Right ventricle myocardium inferior (tissue), 1 donor: ENCODE measurements around the gene PROSER2. TPM values are rescaled to one million over a fixed set of nuclear protein-coding genes. Genes with fewer than 3 reads are reported as not detected.

Experiments used
- ATAC-seq: fragments of 200-7000 bp; cut with Tn5 transposase; one replicate; pipeline ENCODE4 v1.9.1; 2020; ENCODE audit warnings: mild to moderate bottlenecking, moderate library complexity
- DNase-seq: peaks from one replicate; pipeline ENCODE4 v3.0.0; 2021; ENCODE audit errors: missing footprints
- intact Hi-C: fragments of 100-400 bp; cut with DNase I; formaldehyde crosslinking; loops from one replicate; pipeline ENCODE4 v1.11.0; 2022
- total RNA-seq: library from RNA; stranded (reverse); fragmentation: NEBNext Ultra II Directional; extraction: Animal tissue kit (Norgen Biotek cat#: 25700); gene quantifications from one replicate; pipeline ENCODE4 v1.2.1, GENCODE V29; 2021
- donor health status: DM: no; HTN: yes; CAD: no; lungs with severe emphysema.

Gene PROSER2
- total RNA-seq, 1 donor from 2014 or later: 1.2 TPM

DNA sequence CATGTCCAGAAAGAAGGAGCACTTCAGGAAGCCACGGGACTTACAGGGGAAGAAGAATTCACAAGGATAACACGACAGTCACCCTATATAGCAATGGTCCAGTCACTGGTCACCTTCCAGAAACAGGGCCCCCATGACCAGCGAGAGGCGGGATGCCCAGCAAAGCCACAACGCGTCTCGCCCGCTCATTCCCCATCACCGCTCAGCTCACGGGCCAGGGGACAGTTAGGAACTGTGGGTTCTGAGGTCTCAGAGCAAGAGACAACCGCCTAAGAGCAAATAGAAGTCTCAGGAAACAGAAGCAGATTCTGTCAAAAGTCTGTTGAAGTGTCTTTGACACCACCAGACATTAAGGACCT lies 71.9 kb downstream of the PROSER2 start:
- no peak for DNase-seq
- intact Hi-C loops: no loop called here
- no peak for ATAC-seq

DNA sequence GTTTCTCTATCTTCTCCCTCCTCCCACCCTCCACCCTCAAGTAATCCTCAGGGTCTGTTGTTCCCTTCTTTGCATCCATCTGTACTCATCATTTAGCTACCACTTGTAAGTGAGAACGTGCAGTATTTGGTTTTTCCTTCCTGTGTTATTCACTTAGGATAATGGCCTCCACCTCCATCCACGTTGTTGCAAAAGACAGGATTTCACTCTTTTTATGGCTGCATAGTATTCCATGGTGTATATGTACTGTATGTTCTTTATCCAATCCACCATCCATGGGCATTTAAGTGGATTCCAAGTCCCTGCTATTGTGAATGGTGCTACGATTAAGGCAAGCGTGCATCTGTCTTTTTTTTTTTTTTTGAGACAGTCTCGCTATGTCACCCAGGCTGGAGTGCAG lies 72.4 kb downstream of the PROSER2 start:
- intact Hi-C loops: no loop called here
- ATAC-seq: no peak
- DNase-seq: no peak

DNA sequence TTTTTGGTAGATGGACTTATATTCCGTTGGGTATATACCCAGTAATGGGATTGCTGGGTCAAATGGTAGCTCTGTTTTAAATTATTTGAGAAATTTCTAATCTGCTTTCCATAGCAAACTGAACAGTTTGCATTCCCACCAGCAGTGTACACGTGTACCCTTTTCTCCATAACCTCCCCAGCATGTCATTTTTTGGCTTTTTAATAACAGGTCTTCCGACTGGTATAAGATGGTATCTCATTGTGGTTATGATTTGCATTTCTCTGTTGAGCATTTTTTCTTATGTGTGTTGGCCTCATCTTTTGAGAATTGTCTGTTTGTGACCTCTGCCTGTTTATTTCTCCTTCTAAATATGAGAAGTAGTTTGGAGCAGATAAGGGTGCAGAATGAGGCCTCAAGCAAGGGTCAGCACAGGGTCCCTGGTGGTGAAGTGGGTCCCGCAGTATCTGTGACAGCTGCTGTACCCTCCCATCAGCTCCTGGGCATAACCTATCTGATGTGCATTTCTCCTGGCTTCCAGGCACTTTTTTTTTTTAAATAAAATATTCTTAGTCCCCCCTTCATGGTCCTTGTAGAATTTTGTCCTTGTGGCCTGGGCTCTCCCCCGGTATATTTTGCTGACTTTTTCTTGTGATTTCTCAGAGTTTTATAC lies 73.5 kb downstream of the PROSER2 start:
- DNase-seq: no peak
- ATAC-seq: no peak
- intact Hi-C loops: no loop called here

DNA sequence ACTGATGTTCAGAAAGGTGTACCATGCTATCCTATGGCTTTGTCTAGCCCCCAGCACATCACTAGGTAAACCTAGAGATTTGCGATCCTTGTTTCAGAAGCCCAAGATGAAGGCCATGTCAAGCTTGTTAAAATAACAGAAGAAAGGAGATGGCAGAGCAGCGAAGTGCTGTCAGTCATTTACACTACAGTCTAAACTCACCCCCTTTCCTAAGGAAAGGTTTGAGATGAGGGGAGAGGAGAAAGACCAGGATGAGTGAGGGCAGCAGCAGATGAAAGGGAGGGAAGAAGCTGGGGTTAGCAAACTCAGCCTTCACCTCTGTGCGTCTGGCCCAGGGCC lies 74.8 kb downstream of the PROSER2 start:
- no peak for ATAC-seq
- intact Hi-C loops: no loop called here
- DNase-seq: no peak

DNA sequence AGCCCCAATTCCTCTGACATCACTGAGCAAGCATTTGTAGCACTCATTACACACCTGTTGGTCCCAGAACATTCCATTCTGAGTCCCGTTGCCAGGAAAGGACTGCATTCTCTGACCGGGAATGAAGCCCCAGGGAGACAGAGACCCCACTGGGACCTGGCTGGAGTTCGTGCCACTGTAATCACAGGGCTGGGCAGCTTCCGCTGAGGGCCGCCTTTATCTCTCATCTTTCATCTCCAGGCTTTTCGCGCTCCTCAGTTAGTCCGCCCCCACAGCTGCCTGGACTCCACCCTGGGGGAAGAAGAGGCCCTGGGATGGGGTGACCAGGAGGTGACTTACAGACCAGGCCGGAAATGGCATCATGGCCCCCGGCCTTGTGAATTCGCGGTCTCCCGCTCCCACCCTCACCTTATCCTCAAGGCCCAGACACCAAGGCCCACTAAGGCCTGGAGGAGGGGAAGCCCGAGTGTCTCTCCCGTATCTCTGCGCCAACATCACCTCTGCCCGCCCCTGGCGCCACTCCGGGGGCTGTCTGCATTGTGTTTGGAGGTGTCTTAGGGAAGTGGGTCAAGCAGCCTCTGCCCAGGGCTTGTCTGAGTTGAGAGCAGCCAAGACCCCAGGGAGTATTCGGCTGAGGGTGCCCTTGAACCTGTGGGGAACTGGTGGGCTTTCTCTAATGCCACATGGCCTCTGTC lies 75.4 kb downstream of the PROSER2 start:
- no peak for DNase-seq
- intact Hi-C loops: no loop called here
- no peak for ATAC-seq

DNA sequence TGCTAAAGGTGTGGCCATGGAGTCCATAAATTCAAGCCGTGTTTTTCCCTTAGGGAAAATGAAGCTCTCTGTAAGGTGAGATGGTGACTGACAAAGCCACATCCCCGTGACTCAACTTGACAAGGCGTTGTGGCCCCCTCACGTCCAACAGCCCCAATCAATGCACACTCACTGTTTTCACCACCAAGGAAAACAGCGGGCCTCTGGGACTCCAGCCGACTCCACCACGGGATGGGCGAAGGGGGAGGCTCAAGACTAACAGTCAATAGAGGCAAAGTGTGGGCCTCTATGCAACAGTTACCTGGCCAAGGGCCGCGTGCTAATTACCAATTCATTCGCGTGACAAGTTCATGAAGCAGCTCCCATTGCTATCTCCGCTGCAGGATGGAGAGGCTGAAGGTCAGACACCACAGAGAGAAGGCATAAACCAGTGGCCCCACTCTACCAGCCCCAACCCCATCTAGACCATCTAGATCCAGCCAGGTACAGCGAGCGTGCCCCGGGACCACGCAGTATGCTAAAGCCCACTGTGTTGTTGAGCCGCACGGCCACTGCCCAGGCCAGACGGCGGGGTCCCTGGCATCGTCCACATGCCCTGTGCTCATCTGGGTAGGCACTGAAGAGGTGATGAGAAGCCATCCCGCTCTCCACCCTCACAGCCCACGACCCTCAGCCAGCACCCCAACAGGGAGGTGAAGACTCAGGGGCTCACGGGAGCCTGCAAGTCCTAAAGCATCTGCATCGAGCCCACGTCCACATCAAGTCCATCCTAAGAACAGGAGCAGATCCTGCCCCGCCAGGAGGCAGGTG lies 76.1 kb downstream of the PROSER2 start:
- intact Hi-C loops: no loop called here
- ATAC-seq (no peak), DNase-seq (no peak)

DNA sequence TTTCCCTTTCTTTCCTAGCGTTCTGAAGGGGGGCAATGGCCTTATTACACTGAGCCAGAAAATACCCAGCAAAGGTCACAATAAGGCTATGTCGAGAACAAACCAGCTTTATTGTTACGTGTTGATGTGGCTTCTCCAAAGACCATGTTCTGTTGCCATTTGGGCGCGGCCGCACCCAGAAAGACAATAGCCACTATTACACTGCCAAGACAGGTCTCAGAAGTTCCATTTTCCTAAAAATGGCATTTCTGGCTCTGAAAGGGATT lies 77.8 kb downstream of the PROSER2 start:
- DNase-seq (peak; percentile 23), ATAC-seq (no peak)
- intact Hi-C loops: no loop called here

DNA sequence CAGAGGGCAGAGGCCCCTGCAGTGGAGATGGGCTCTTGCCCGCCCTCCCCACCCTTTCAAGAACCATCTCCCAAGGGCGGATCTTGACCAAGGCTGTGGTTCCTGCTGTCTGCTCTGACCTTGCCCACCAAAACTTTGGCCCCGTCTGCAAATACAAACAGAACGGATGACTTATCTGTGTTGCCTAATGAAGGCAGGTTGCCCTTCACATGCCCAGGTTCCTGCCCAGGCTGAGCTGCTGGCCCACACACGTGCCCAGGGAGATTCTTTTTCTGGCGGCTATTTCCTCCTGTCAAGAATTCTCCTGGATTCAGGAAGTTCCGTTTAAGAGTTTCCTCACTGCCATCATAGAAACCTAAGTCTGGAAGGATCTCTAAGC lies 78.3 kb downstream of the PROSER2 start:
- DNase-seq (no peak), ATAC-seq (no peak)
- intact Hi-C loops: no loop called here

DNA sequence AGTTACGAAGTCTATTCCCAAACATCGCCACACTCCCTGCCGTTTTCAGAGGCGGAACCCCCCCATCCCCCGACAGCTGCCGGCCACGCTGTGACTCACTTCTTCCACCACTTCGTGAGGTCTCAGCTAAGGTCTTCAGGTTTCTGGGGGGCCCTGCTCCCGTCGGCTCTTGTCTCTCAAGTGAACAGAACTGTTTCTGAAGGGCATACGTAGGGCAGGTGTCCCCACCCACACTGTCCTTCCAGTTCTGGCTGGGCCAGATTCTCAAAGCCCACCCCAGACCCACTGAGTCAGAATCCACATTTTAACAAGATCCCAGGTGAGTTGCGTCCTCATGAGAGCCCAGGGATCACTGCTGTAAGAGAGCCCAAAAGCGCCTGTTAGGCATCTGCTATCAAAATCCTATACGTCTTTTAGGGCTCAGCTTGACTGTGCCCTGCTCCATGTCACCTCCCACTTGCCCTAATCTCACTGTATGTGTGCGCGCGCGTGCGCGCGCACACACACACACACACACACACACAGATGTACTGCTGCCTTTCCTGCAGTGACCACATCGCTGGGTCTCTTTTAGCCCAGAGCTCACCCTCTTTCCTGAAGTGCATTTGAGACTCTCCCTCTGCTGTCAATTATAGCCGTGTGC lies 78.8 kb downstream of the PROSER2 start:
- ATAC-seq (no peak), DNase-seq (no peak)
- intact Hi-C loops: no loop called here

DNA sequence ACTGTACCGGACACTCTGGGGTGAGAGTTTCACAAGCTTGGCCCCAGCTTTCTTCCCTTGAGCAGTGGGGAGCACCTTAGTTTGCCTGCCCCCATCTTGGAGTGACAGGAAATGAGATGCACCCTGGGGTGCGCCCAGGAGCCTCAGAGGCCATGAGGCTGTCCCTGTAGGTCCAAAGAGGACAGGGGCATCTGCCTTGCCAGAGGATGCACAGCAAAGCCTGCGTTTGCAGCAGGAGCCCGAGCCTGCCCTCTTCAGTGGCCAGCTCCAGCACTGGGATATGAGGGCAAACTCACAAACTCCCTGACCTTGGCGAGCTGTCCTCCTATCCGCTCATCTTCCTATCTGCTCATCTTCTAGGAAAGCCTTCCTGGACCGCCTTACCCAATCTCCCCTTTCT lies 79.5 kb downstream of the PROSER2 start:
- DNase-seq: no peak
- intact Hi-C loops: no loop called here

DNA sequence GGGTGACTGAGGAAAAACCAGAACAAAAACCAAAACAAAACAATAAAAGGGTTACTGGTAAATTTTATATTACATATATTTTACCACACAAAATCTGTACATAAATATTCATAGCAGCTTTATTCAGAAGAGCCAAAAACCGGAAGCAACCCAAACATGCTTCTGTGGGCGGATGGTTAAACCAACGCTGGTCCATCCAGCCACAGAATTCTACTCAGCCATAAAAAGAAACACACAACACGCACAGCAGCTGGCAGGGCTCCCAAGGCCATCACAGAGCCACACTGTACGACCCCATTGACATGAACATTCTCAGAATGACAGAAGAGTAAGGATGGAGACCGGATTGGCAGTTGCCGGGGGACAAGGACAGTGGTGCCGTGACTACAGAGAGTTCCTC lies 83.6 kb downstream of the PROSER2 start:
- intact Hi-C loops: no loop called here
- DNase-seq (no peak), ATAC-seq (no peak)

More for the DNA sequence above, 79.5 kb downstream of the PROSER2 start:
- no peak for ATAC-seq

DNA sequence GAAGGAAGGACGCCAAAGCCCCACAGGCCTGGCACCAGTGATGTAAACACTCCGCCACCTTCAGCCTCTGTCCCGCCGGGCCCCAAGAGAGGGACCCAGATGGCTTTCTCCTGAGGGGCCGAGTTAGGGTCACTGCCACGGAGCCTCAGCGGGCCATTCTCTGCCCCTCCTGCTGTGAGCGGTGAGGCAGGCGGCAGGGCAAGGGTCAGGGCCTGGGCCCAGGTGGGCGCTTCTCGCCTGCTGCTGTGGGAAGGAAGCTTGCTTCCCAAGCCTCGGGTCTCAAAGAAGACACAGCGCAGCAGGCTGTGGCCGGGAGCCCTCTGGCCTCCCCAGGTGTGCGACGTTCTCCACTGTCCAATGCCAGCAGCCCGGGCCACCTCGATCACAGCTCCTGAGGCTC lies 84.8 kb downstream of the PROSER2 start:
- no peak for ATAC-seq
- intact Hi-C loops: no loop called here
- no peak for DNase-seq

DNA sequence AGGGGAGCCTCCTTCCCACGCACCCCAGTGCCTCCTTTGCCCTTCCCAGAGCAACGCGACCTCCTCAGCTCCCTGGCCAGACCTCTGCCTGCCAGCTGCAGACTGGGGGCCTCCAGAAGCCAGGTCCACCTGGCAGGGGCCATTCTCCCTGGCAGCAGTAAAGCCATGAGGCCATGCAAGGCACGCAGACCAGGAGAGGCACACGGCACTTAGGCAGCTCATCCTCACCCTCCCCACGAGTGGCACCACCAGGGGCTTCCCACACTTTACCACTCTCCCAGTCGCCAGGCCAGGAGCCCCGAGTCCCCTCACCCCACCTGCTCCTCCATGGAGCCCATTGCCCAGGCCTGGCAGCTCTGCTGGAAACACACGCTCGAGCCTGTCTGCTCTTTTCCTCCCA lies 85.4 kb downstream of the PROSER2 start:
- intact Hi-C loops: no loop called here

DNA sequence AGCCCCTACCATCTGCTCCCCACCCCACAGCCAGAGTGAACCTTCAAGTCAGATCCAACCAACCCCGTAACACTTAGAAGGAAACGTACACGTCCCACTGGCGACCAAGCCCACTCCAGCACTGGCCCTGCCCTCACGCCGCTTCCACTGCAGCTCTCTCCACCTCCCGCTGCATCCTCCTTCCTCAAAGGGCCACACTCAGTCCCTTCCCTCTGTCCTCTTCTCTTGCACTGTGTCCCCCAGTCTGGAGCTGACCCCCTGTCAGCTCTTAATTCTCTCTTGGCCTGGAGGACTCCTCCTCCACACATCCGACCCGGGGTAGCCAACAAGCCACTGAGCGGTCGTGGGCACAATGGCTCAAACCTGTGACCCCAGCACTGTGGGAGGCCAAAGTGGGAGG lies 85.8 kb downstream of the PROSER2 start:
- DNase-seq: no peak
- no peak for ATAC-seq
- intact Hi-C loops: no loop called here

More for the DNA sequence above, 85.4 kb downstream of the PROSER2 start:
- no peak for DNase-seq
- no peak for ATAC-seq

DNA sequence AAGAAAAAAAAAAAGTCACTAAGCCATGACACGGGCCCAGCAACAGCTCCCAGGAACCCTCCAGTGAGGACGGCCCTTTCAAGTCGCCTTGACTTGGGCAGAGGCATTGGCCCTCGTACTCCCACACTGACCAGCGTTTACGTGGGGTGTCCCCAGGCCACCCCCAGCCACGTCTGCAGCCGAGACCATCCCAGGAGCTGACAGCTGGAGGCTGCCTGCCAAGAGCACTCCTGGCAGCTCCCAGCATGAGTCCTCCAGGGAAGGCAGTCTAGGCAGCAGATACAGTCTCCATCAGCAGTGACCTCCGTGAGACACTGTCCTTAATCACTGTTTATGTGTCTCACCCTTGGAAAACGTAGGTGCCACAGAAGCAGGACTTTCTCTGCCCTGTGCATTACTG lies 86.5 kb downstream of the PROSER2 start:
- intact Hi-C loops: no loop called here
- no peak for DNase-seq
- peak; percentile 49 for ATAC-seq

DNA sequence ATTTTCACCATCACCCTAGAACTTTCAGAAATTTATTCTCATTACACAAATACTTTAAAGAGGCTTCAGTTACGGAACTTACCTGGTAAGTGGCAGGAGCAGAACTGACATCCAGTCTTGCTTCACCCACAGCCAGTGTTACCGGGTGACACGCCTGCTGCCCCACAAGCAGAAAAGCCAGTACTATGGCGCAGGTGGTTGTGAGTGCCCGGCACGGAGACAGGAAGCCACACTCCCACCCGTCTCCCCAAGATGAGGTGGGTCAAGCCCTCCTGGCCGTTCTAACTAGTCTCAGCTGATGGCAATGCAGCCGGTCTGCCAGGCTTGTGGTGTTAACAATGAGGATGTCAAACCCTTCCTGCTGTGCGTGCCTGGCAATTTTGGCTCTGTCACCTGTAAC lies 86.9 kb downstream of the PROSER2 start:
- intact Hi-C loops: no loop called here
- DNase-seq (no peak), ATAC-seq (no peak)

DNA sequence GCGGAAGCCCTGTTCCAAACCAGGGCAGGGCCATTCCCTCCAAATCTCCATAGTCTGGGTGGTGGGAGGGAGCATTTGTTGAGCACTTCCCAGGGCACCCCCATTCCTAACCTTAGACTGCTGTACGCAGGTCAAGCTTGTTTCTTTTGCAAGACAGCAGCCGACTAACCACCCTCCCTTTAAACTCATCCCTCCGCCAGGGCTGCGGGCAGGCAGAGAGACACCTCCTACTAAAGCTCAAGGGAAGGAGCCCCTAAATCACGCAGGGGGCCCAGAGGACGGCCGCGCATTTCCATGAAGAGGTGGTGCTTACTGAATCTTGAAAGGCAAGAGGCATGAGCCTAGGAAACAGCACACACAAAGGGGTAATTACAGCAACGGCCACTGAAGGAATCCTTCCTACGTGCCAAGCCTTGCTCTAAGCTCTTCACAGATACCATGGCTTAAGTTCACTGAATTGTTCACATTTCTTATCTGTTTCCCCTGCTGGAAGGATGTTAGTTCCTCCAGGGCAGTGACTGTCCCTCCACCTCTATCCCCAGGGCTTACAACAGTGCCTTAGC lies 90.0 kb downstream of the PROSER2 start:
- intact Hi-C loops: no loop called here
- ATAC-seq: no peak
- DNase-seq: no peak

DNA sequence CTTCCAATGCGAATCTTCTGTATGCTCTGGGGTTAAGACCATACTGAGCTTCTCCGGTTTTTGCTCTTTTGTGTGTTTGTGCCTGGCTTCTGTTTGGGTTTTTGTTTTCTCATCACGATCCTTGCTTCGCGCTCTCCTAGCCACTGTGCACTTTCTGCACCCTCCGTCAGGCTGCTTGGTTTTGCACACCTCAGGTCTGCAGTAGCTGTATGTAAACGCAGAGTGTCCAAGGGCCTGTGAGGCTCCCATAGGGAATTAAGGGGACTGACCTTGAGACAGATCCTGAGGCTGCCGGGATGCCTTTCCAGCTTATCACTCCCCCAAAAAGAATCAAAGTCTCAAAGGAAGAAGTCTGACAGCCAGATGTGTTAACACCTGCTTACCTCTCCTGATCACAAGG lies 95.2 kb downstream of the PROSER2 start:
- no peak for DNase-seq
- no peak for ATAC-seq
- intact Hi-C loops: no loop called here

DNA sequence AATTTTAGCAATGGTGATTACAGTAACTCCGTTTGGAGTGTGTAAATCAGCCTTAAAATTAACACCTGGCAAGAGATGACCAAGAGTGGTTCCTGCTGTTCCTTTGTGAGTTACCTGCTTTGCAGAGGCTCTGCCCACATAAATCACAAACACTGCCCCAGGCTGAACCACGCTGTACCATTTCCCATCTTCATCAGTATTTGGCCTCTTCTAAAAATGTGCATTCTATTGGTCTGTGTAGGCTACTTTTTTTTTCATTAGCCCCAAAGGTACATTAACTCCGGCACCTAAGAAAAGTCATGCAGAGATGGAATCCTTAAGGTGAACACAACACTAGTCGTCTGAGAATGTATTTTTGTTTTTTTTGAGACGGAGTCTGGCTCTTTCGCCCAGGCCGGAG lies 96.1 kb downstream of the PROSER2 start:
- intact Hi-C loops: no loop called here
- ATAC-seq (no peak), DNase-seq (no peak)
